ENCODE data around the gene CNTROB. TPM values are rescaled to one million over a fixed set of nuclear protein-coding genes. Genes with fewer than 3 reads are reported as not detected.
A peak's percentile ranks its signal among the peaks of the same experiment; 100 is the strongest.

The CNTROB gene
- polyA plus RNA-seq, 4 donors = 47.3 to 56.2 (median 54.1) TPM

DNA sequence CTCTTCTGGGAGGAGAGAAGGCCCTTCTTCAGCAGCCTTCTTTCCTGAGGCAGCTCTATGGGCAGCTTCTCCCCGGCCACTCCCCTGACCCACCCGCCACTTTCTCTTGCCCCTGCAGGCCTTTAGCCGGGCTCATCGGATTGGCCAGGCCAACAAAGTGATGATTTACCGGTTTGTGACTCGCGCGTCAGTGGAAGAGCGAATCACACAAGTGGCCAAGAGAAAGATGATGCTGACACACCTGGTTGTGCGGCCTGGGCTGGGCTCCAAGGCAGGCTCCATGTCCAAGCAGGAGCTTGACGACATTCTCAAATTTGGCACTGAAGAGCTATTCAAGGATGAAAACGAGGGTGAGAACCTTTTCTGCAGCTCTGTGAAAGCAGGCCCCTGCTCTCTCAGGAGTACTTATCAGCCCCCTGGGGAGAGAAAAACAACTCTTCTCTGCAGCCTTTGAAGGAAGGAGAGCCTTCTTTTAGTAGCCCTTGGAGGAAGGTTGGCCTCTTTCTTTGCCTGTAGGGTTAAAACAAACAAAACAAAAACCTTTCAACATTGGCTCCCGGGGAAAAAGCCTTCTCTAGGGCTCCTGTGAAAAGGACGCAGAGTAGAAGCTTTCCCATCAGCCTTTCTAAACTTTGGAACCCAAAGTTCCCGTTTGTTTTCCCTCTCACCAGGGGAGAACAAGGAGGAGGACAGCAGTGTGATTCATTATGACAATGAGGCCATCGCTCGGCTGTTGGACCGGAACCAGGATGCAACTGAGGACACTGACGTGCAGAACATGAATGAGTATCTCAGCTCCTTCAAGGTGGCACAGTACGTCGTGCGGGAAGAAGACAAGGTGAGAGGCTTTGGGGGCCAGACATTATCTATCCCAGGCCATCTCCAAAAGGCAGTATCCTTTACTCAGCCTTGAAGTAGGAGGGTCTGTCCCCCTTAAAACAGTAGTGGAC lies 28.6 kb upstream of the CNTROB start:
- DNase-seq (ENCODE audit: low read depth in 4 of 4, low spot score in 3 of 4) = no peak

DNA sequence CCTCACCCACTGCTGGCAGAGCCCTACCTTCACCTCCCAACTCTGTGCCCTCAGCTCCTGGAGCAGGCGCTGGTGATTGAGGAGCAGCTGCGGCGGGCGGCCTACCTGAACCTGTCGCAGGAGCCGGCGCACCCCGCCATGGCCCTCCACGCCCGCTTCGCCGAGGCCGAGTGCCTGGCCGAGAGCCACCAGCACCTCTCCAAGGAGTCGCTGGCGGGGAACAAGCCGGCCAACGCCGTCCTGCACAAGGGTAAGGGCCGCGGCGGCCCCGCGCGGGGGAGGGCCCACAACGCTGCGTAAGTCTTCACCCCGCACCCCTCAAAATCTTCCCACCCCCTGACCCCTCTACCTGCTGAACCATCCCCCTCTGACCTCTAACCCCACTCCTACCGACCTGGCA lies 22.9 kb upstream of the CNTROB start:
- DNase-seq (ENCODE audit: low read depth in 4 of 4, low spot score in 3 of 4) = no peak

DNA sequence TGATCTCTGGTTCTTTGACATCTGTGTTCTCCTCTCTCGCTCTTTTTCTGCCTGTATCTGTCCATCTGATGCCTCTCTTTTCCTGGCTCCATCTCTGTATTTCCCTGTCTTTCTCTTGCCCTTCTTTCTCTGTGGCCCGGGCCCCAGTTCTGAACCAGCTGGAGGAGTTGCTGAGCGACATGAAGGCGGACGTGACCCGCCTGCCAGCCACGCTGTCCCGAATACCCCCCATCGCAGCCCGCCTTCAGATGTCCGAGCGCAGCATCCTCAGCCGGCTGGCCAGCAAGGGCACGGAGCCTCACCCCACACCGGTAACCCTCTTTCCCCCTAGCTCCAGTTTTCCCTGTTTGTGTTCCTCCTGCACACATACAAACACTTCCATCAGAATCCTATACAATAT lies 21.7 kb upstream of the CNTROB start:
- no peak for DNase-seq (ENCODE audit: low read depth in 4 of 4, low spot score in 3 of 4)

DNA sequence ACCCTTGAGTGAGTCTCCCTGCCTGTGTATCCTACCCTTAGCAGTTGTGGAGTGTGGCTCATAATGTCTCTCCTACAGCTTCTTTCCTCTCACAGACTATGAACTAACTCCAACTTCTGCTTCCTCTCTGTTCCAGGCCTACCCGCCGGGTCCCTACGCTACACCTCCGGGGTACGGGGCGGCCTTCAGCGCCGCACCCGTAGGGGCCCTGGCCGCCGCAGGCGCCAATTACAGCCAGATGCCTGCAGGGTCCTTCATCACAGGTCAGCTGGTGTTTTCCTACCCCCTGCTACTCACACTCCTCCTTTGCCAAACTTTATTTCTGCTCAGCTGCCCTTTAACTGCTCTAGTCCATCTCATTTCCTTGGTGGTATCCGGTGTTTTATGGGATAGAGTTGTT lies 21.3 kb upstream of the CNTROB start:
- no peak for DNase-seq (ENCODE audit: low read depth in 4 of 4, low spot score in 3 of 4)

DNA sequence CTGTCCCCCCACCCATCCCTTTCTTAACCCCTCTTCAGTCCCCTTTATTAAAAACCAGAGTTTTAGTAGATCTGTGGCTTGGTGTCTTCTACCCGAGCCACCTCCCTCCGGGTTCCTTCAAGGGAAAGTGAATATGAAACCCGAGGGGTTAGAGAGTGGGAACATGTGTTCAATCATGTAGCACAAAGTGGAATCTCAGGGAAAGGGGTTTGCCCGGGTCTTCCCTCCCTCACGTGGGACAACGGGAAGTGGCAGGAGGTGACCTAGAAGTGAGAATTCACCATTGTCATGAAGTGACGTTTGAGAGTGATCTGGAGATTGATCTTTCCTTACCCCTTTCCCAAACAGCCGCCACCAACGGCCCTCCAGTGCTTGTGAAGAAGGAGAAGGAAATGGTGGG lies 20.9 kb upstream of the CNTROB start:
- no peak for DNase-seq (ENCODE audit: low read depth in 4 of 4, low spot score in 3 of 4)

DNA sequence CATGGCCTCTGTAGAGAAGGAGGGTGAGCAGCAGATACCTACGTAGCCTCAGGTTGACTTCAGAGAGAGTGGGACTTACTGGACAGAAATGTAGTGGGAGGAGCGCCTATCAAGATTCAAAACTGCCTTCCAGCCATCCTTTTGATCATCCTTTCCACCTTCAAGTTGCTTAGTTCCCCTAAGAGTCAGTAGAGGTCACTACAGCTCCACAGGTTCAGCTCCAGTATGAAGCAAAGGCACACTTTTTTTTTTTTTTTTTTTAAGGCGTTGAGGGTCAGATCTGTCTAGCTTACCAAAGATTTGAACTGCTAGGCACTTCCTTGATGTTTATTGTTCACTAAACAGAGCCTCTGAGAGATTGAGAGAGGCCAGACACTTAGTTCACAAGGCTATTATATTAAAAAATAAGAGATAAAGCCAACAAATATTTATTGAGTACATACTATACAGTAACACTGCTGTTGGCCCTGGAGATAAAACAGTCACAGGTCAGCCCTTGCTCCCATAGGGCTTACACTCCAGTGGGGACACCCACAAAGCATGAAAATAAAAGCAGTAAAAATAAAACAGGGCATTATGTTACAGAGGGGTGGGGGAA lies 19.0 kb upstream of the CNTROB start:
- peak in 1 of 4 donors; percentile 38 for DNase-seq (ENCODE audit: low read depth in 4 of 4, low spot score in 3 of 4)

DNA sequence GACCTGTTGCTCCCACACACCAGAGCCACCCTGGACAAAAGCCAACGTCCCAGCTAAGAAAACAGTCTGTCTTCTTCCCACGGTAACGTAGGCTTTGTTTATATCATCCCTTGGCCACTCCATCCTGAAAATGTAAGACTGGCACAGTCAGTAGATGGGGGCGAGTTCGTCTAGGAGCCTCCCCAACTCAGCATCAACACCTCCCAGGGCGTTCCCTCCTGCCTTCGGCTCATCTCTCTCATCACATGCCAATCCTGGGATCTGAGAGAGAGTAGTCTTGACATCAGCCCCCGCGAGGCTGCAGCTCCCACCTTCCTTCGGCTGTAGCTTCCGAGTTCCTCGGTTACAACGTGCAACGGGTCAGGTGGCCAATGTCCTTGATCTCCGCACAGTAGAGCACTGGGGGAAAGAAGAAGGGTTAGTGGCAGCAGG lies 16.8 kb upstream of the CNTROB start:
- DNase-seq (ENCODE audit: low read depth in 4 of 4, low spot score in 3 of 4) = no peak

DNA sequence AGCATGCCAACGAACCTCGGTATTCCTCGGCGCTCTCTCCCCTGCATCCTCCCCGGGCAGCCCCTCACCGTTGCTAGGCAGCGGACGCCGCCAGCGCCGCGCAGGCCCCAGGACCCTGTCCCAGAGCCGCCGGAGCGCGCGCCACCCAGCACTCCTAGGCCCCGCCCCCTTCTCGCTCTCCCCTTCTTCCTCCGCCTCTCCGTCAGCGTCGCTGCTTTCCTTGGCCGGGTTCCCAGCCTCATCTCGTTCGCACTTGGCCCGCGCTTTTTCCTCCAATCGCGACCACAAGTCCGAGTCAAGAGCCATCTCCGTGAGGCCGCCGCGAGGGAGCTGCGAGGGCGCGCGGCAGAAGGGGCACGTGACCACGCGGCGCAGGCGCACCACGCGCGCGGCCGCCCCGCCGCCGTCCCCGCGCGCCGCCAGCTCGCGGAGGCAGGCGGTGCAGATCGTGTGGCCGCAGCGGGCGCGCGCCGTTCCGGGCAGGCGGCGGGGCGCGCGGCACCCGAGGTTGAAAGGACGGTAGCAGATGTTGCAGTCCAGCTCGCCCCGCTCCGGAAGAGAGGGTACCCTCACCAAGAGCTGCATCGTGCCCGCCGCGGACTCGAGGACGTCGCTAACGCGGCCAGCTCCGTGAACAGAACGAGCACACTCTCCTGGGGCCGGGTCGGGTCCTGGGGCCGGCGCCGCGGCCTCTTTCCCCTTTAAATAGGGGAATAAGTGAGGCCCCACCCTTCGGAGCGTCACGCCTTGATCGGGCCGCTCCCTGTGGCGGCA lies 16.2 kb upstream of the CNTROB start, which contains the start of gene RNF227:
Gene RNF227, minus strand, starts transcription at position 679 of the 774 bp plus-strand sequence. Its CDS starts 94 bp downstream, at position 585.
- peak; percentile 92 to 94 (median 94) for DNase-seq (ENCODE audit: low read depth in 4 of 4, low spot score in 3 of 4)

DNA sequence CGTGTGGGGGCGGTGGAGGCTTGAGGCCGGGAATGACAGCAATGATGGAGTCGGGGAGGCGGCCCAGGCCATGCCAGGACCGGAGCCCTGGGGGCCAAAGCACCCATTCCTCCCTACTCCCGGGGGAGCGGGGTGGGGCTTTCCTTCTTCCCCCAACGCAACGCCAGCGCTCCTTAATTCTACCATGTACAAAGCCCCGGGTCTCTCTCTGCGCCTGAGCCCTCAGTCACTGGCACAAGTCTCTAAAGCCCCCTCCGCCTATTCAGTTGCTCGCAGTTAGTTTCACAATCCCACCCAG lies 15.7 kb upstream of the CNTROB start:
- no peak for DNase-seq (ENCODE audit: low read depth in 4 of 4, low spot score in 3 of 4)

DNA sequence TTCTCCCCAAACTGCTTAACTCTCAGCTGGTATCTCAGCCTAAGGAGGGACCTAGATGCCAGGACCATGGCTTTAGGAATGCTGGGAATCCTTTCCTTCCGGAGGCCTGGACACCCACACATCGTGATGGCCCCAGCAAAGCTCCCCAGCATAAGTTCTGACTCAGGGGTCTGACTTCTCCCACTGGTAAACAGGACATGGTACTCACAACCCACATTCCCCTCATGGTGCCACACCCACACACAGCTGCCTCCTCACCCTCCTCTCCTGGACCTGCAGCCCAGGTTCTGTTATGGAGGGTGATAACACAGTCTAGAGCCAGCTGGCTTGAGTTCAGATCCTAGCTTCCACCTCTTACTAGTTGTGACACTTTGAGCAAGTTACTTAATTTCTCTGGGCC lies 15.2 kb upstream of the CNTROB start:
- DNase-seq (ENCODE audit: low read depth in 4 of 4, low spot score in 3 of 4) = no peak

DNA sequence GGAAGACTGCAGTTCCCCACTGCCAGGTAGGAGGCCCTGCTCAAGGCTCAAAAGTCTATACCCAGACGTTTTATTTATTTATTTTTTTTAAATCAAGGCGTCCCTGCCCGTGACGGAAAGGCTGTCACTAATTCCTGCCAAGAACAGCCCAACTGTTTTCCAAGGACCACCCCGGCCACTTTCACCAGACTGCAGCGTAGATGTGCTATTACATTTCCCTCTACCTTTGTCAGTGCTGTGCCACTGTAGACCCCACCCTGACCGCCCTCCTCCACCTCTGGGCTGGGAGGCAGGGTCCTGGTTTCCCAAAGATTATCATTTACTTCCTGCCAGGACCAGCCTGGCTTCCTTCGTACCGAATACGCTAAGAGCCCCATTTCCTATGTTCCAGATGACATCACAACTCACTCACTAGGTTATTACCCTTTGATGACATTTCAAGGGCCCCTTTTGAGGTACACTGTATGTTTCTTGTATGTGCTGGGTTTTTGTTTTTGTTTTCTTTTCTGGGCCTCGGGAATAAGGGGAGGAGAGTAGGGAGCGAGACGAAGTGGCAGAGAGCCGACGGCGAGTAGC lies 9.6 kb upstream of the CNTROB start:
- no peak for DNase-seq (ENCODE audit: low read depth in 4 of 4, low spot score in 3 of 4)

DNA sequence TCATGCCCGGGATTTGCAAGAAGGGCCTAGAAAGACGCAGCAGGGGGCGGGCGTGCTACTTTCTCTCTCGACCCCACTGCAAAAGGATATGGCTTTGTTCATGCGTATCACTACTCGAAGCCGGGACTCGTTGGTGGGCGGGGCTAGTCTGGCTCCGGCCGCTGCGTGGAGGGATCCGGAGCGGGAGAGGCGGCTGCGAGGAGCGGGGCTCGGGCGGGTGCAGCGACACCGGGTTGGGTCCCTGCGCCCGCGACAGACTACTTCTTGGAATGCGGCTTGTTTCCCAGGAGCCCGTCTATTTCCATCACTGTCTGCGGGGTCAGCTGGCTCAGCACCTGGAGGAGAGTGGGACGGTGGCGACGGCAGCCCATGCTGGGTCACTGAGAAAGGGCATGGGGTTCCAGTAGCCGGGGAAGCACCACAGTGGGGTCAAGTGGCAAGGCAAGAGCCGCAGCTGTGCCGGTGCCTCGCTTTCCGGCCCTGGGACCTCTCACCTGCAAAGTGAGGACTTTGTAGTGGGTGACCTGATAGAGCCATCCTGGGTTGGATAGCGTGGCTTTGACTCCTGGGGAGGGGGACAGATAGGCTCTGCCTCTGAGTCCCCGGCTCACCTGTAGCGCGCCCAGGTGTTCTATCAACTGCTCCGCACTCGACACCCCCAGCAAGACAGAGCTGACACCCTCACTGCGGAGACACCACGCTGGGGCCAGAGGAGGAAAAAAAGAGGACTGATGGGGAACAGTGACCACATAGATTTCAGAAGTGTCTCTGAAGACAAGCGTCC lies 9.0 kb upstream of the CNTROB start:
- DNase-seq (ENCODE audit: low read depth in 4 of 4, low spot score in 3 of 4) = peak in 3 of 4 donors; percentile 81 to 83 (median 82)

DNA sequence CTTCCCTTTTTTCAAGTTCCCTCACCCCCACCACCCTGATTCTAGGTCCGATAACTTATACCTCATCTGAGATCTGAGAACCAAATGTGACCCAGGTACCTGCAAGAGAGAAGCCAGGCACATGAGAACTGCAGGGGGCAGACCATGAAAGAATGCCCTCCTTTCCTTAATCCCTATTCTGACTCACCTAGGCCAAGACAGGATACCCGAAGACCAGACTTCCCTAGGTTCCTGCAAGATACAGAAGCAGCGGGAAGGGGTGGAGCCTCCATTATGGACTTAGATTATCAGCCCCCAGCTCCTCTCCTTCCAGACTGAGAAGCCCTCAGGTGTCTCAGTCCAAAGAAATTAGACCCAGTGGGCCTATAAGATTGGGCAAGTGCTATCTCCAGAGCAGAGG lies 4.4 kb upstream of the CNTROB start:
- DNase-seq (ENCODE audit: low read depth in 4 of 4, low spot score in 3 of 4) = no peak

DNA sequence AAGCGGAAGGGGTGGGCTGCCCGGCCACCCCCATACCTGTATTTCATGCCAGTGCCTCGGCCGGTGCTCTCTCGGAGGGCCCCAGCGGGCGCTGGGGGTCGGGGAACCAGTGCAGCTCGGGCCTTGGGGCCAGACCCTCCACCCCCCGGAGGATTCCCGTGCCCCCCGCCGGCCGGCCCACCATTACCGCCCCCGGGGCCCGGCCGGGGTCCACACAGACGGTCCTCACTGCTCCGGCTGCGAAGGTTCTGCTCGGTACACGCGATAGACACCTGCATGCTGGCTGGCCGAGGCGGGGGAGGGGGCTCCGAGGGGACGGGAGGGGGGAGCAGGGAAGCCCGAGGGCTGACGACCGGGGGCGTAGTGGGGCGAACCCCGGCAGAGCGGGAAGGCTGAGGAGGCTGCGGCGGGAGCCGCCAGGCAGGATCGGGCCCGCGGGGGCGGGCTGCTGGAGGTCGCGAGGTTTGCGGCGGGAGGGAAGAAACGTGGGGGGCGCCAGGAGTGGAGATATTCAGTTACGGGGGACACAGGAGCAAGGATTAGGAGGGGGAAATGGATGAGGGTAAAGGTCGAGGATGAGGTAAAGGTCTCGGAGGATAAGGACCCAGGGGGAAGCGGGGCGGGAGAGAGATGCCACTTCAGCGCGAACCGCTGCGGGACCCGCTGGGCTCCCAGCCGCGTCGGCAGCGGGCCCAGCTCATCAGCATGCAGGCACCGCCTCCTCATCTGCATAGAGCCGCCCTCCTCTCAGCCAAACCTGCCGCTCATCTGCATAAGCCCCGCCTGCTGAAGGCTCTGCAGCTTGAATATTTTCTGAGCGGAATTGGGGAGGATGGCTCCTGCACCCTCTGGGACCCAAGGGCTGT lies 2.6 kb upstream of the CNTROB start, which contains the start of gene KCNAB3:
Gene KCNAB3, minus strand, starts transcription at position 699 of the 866 bp plus-strand sequence. Its CDS starts 421 bp downstream, at position 278.
- DNase-seq (ENCODE audit: low read depth in 4 of 4, low spot score in 3 of 4) = peak in 3 of 4 donors; percentile 38 to 58 (median 52)

DNA sequence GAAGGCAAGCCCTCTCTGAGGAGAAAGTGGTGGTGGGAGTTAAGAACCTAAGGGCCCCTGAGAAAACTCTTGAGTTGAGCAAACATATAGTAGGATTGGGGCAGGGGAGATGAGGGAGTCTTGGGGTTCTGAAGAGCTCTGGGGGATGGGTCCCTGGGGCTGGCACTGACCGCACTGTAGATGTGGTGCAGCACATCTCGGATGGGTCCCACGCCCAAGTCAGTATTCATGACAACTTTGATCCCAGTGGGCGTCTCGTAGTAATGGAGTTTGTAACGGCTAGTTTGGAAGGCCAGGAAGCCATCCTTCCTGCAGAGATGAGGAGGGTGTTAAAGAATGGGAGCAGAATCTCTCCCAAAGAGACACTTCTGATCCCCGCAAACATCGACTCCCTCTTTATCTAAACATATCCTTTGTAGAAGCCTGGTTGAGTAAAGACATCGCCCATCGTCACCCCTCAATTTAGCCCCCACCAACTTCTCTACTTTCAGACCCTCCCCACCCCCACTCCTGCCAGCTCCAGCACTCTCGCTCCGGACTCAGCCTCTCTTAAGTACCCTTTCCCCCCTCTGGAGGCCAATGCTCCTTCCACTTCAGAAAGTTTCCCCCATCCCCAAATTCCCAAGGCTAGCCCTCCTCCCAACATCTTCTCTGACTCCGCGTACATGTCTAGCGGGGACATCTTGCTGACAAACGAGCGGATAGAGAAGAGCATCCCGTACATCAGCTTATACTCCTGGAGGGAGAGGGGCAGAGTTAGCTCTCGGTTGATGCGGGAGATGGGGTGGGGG lies 970 bp upstream of the CNTROB start:
- DNase-seq (ENCODE audit: low read depth in 4 of 4, low spot score in 3 of 4) = no peak

DNA sequence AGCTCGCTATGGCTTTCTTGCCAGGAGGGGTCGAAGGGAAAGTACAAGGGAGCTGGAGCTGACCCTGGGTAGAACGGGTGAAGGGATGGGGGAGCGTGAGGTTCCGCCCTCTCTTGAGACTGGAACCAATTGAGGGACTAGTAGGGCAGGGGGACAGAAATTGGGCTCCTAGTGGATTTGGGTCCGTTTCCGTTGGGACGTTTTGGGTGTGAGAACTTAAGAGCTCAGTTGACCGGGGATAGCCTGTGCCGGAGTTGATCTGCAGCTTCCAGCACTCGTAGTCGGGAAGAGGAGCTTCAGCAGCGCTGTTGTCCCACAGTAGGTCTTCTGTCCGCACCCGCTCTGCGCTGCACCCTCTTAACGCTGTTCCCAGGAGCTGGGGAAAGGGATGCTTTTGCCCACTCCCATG lies 481 bp downstream of the CNTROB start:
- no peak for DNase-seq (ENCODE audit: low read depth in 4 of 4, low spot score in 3 of 4)

DNA sequence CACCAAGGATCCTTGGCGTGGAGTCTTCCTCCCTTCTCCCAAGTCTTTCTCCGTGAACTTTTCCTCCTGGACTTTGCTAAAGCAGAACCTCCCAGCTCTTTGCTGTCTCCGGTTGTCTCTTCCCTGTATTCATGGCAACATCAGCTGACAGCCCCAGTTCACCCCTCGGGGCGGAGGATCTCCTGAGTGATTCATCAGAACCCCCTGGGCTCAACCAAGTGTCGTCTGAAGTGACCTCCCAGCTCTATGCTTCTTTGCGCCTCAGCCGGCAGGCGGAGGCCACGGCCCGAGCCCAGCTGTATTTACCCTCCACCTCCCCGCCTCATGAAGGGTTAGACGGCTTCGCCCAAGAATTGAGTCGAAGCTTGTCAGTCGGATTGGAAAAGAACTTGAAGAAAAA lies 943 bp downstream of the CNTROB start:
- DNase-seq (ENCODE audit: low read depth in 4 of 4, low spot score in 3 of 4) = no peak

DNA sequence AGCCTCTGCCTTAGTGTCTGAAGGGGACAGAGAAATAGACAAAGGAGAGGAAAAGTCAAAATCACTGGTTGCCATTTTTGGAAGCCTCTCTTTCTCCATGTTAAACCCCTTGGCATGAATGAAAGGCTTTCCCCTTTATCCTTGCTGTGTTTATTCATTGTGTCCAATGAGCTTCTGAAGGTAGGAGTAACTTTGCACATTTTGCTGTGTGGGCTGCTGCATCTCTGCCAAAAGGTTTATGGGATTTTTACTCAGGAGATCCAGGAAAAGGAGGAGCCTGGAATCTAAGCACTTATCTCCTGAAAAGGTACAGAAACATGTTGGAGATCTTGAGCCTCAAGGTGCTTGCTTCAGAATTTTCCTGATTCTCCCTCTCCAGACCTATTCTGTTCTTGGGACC lies 3.9 kb downstream of the CNTROB start:
- no peak for DNase-seq (ENCODE audit: low read depth in 4 of 4, low spot score in 3 of 4)

Measured in right renal pelvis (tissue), 4 donors.